Endothelial cell of umbilical vein (primary cell): ENCODE data around the gene SLC11A1. TPM values are rescaled to one million over a fixed set of nuclear protein-coding genes. Genes with fewer than 3 reads are reported as not detected.
A peak's percentile ranks its signal among the peaks of the same experiment; 100 is the strongest.

Source experiments
- BruUV-seq: library from RNA; stranded (reverse); fragments of 400-500 nt; replicated peaks from 2 replicates; lab custom pipeline; 2021; lab: Mats Ljungman, UMichigan
- CTCF ChIA-PET: fragments of 300-600, 350-600 bp; sonication (Branson Sonifier 250); formaldehyde crosslinking; loops from one replicate; lab custom pipeline; 2021; ENCODE audit warnings: antibody characterized with exemption, inconsistent platforms; lab: Charles Lee
- POLR2A ChIA-PET: fragments of 300-600, 350-600 bp; sonication (Branson Sonifier 250); formaldehyde crosslinking; loops from one replicate; lab custom pipeline; 2021; ENCODE audit warnings: antibody characterized with exemption, inconsistent platforms; lab: Charles Lee
- DNase-seq: peaks from one replicate; pipeline ENCODE4 v3.0.0-alpha.2; 2011; ENCODE audit warnings: low read depth, low spot score
- FAIRE-seq: peaks from 2 replicates; lab custom pipeline; 2011; peaks lifted over from hg19 to GRCh38; lab: Jason Lieb, UNC
- H2AFZ ChIP-seq: 2 replicates; pipeline ENCODE4 v1.6.0; 2012; ENCODE audit warnings: low read depth, low read length, control low read depth, inconsistent platforms
- H3K27ac ChIP-seq: 2 replicates; pipeline ENCODE4 v1.5.1; 2011; ENCODE audit warnings: low read depth, mild to moderate bottlenecking, control low read depth, low read length, moderate library complexity; ENCODE audit not compliant: insufficient read depth
- H3K27me3 ChIP-seq, 2 experiments: 2 replicates each; pipeline versions ENCODE4 v1.6.0 to v1.6.1; 2011; ENCODE audit warnings: low read length in 2 of 2, mixed read lengths in 1 of 2; ENCODE audit not compliant: control insufficient read depth in 2 of 2, insufficient read depth in 2 of 2
- H3K36me3 ChIP-seq, 2 experiments: 2 replicates in 1 of 2; 3 replicates in 1 of 2; pipeline ENCODE4 v1.5.1; 2011; ENCODE audit warnings: low read length in 2 of 2, mild to moderate bottlenecking in 1 of 2, moderate library complexity in 1 of 2; ENCODE audit not compliant: control insufficient read depth in 2 of 2, insufficient read depth in 2 of 2; ENCODE audit errors: extremely low read depth in 1 of 2
- H3K4me1 ChIP-seq: 3 replicates; pipeline ENCODE4 v1.5.1; 2011; ENCODE audit warnings: mild to moderate bottlenecking, low read length; ENCODE audit not compliant: control insufficient read depth, insufficient read depth; ENCODE audit errors: extremely low read depth
- H3K4me2 ChIP-seq: 2 replicates; pipeline ENCODE4 v1.6.1; 2011; ENCODE audit warnings: low read length, control low read depth, mixed read lengths; ENCODE audit not compliant: insufficient read depth
- H3K4me3 ChIP-seq, 3 experiments: fragments of 200-600 bp in 1 of 3; sonication (generic), shearing (Covaris generic) in 1 of 3; replicated peaks in 1 of 3; 2 replicates each; pipeline ENCODE4 v1.5.1; 2011 to 2016; ENCODE audit warnings: control low read depth in 3 of 3, low read length in 3 of 3, mild to moderate bottlenecking in 2 of 3, inconsistent platforms in 1 of 3, low read depth in 1 of 3, moderate library complexity in 1 of 3; ENCODE audit not compliant: insufficient read depth in 1 of 3
- H3K79me2 ChIP-seq: 2 replicates; pipeline ENCODE4 v1.6.0; 2012; ENCODE audit warnings: low read length, inconsistent platforms; ENCODE audit not compliant: control insufficient read depth, insufficient read depth
- H3K9ac ChIP-seq: replicated peaks from 2 replicates; pipeline ENCODE3; 2011; ENCODE audit warnings: low read length, control low read depth; ENCODE audit not compliant: insufficient read depth; ENCODE audit errors: extremely low read depth
- H3K9me1 ChIP-seq: replicated peaks from 3 replicates; pipeline ENCODE4 v1.6.0; 2011; ENCODE audit warnings: mild to moderate bottlenecking, low read length; ENCODE audit not compliant: control insufficient read depth, insufficient read depth; ENCODE audit errors: extremely low read depth
- H3K9me3 ChIP-seq: replicated peaks from 2 replicates; pipeline ENCODE4 v1.5.1; 2012; ENCODE audit warnings: low read length, inconsistent platforms; ENCODE audit not compliant: control insufficient read depth, insufficient read depth
- H4K20me1 ChIP-seq: replicated peaks from 2 replicates; pipeline ENCODE3; 2011; ENCODE audit warnings: mild to moderate bottlenecking, low read length; ENCODE audit not compliant: control insufficient read depth, insufficient read depth; ENCODE audit errors: extremely low read depth
- EZH2 ChIP-seq: IDR thresholded peaks from 2 replicates; pipeline ENCODE4 v1.6.1; 2012; ENCODE audit warnings: borderline replicate concordance, low read depth, mild to moderate bottlenecking, moderate library complexity, low read length, inconsistent platforms; ENCODE audit not compliant: severe bottlenecking
- FOS ChIP-seq: IDR thresholded peaks from 2 replicates; pipeline ENCODE4 v1.6.1; 2011; ENCODE audit warnings: mild to moderate bottlenecking, low read length, moderate library complexity, borderline replicate concordance; ENCODE audit not compliant: insufficient read depth
- GATA2 ChIP-seq: IDR thresholded peaks from 2 replicates; pipeline ENCODE4 v1.7.0; 2011; ENCODE audit warnings: low read depth, mild to moderate bottlenecking, moderate library complexity, mixed read lengths, low read length; ENCODE audit not compliant: insufficient read length, insufficient read depth
- JUN ChIP-seq: IDR thresholded peaks from 2 replicates; pipeline ENCODE4 v1.6.1; 2011; ENCODE audit warnings: borderline replicate concordance, low read depth; ENCODE audit not compliant: insufficient read length, insufficient read depth
- MYC ChIP-seq: IDR thresholded peaks from one replicate; pipeline ENCODE4 v1.6.1; 2011; ENCODE audit warnings: mild to moderate bottlenecking, low read depth, low read length
- POLR2A ChIP-seq: IDR thresholded peaks from 2 replicates; pipeline ENCODE4 v1.6.1; 2012; ENCODE audit warnings: low read depth, mild to moderate bottlenecking, control low read depth, low read length
- POLR2AphosphoS5 ChIP-seq: IDR thresholded peaks from 2 replicates; pipeline ENCODE4 v1.6.1; 2012; ENCODE audit warnings: low read depth, mild to moderate bottlenecking, control low read depth, low read length, moderate library complexity; ENCODE audit not compliant: insufficient read depth
- dilution Hi-C: fragments of 300-500 bp; cut with MboI; formaldehyde crosslinking; loops from one replicate; pipeline ENCODE4 v1.15.0; 2019; ENCODE audit warnings: low sequenced_read_pairs; ENCODE audit not compliant: extremely low pct_ligation_motif_present
- intact Hi-C: fragments of 100-400 bp; cut with micrococcal nuclease; formaldehyde crosslinking; loops from one replicate; pipeline ENCODE4 v1.10.0; 2022
- polyA plus RNA-seq, 4 experiments: library from polyadenylated mRNA; depleted of rRNA in 3 of 4; stranded (reverse) in 3 of 4; unstranded in 1 of 4; fragments of >200 nt; gene quantifications; 2 replicates each; pipeline versions ENCODE4 v1.2.1 to v1.2.3, GENCODE V29; 2011 to 2012; ENCODE audit warnings: missing spikeins in 1 of 4
- total RNA-seq: library from RNA; stranded (reverse); gene quantifications from 2 replicates; pipeline ENCODE4 v1.2.3, GENCODE V29; 2021
- TF ChIP-seq, protein P1 (sequence below), 2 donors: IDR thresholded peaks; 1 replicate in 1 of 2; 2 replicates in 1 of 2; pipeline ENCODE4 v1.5.1; 2011; ENCODE audit warnings: low read length in 2 of 2, mild to moderate bottlenecking in 2 of 2, moderate library complexity in 2 of 2, control low read depth in 1 of 2, inconsistent platforms in 1 of 2, low read depth in 1 of 2; ENCODE audit not compliant: insufficient read depth in 1 of 2; ENCODE audit errors: extremely low read depth in 1 of 2
- TF ChIP-seq, protein P2 (sequence below): IDR thresholded peaks from 2 replicates; pipeline ENCODE4 v1.6.1; 2011; ENCODE audit not compliant: insufficient read depth, insufficient read length

Gene SLC11A1
- total and polyA plus RNA-seq, 2 donors (not counting 3 experiments of a cell fraction or from before 2014, with no cell fraction given), result 0.03 TPM; not detected in 1

DNA sequence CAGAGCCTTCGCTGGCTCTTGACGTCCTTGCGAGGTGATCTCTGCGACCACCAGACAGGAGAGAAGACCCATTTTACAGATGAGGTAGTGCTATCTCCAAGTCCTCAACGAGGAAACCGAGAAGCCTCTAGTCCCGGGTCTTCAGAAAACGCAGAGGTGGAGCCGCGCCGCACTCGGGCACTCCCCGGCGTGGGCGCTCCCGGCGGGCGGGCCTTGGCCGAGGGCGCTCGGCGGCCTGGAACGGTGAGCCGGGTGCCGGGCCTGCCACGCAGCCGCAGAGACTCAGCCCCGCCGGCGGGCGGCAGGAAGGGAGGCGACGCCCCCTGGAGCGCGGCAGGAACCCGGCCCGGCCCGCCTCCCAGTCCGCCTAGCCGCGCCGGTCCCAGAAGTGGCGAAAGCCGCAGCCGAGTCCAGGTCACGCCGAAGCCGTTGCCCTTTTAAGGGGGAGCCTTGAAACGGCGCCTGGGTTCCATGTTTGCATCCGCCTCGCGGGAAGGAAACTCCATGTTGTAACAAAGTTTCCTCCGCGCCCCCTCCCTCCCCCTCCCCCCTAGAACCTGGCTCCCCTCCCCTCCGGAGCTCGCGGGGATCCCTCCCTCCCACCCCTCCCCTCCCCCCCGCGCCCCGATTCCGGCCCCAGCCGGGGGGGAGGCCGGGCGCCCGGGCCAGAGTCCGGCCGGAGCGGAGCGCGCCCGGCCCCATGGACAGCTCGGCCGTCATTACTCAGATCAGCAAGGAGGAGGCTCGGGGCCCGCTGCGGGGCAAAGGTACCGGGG is 17.5 kb downstream of the SLC11A1 start, which contains the start of gene CTDSP1:
CTDSP1 (plus strand) TSS at position 478 of the 776 bp plus-strand sequence; CDS start at position 701, 223 bp downstream.
- no peaks in the 10 kb centered on the region for H4K20me1 ChIP-seq
- BruUV-seq, result TSS peak; percentile 51
- peaks cover 0 to 21% of the 10 kb centered on the region in 2 experiments for H3K36me3 ChIP-seq
- FAIRE-seq (peak; percentile 92), DNase-seq (peak; percentile 97)
- H3K9me1 ChIP-seq, result no peaks in the 10 kb centered on the region
- H2AFZ ChIP-seq, result peak within 1 kb of the TSS; percentile 72
- H3K27me3 ChIP-seq, result no peaks in the 10 kb centered on the region
- peak within 1 kb of the TSS; percentile 53 to 94 (median 69) for H3K4me3 ChIP-seq
- peak within 1 kb of the TSS; percentile 73 for H3K9ac ChIP-seq
- H3K79me2 ChIP-seq, result peaks cover 21% of the 10 kb centered on the region
- H3K4me2 ChIP-seq, result peak within 1 kb of the TSS; percentile 53
- POLR2A ChIA-PET, result no interaction called here
- intact Hi-C loops, result loop anchor here (2.0 to 5.0 kb wide), 2 partner anchors 169 to 233 kb away; partner anchors contain the start of genes CNOT9 and USP37
- no peaks in the 10 kb centered on the region for H3K9me3 ChIP-seq
- dilution Hi-C loops, result no loop called here
- CTCF ChIA-PET, result interaction anchor here (0.8 to 2.7 kb wide), 4 partner anchors 67 to 448 kb away, joined by 3 to 20 read pairs (median 3); no protein-coding TSS in a partner anchor
- peak within 1 kb of the TSS; percentile 63 for H3K27ac ChIP-seq
- no peak for TF ChIP-seq FOS
- TF ChIP-seq, protein P1, sequence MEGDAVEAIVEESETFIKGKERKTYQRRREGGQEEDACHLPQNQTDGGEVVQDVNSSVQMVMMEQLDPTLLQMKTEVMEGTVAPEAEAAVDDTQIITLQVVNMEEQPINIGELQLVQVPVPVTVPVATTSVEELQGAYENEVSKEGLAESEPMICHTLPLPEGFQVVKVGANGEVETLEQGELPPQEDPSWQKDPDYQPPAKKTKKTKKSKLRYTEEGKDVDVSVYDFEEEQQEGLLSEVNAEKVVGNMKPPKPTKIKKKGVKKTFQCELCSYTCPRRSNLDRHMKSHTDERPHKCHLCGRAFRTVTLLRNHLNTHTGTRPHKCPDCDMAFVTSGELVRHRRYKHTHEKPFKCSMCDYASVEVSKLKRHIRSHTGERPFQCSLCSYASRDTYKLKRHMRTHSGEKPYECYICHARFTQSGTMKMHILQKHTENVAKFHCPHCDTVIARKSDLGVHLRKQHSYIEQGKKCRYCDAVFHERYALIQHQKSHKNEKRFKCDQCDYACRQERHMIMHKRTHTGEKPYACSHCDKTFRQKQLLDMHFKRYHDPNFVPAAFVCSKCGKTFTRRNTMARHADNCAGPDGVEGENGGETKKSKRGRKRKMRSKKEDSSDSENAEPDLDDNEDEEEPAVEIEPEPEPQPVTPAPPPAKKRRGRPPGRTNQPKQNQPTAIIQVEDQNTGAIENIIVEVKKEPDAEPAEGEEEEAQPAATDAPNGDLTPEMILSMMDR (IDR thresholded peaks at IDR 0.05; ENCODE audit: extremely low read depth in 1 of 2, insufficient read depth in 1 of 2, low read depth in 1 of 2, low read length in 2 of 2), result no peak
- no peak for TF ChIP-seq EZH2
- no peak for TF ChIP-seq MYC
- TF ChIP-seq GATA2, result no peak
- peak; percentile 58 for TF ChIP-seq POLR2A
- peak; percentile 89 for TF ChIP-seq POLR2AphosphoS5
- TF ChIP-seq, protein P2, sequence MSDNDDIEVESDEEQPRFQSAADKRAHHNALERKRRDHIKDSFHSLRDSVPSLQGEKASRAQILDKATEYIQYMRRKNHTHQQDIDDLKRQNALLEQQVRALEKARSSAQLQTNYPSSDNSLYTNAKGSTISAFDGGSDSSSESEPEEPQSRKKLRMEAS, result peak; percentile 86
- TF ChIP-seq JUN, result no peak
- H3K4me1 ChIP-seq, result peaks cover 33% of the 10 kb centered on the region
